ENCODE measurements around the gene PICK1.

DNA sequence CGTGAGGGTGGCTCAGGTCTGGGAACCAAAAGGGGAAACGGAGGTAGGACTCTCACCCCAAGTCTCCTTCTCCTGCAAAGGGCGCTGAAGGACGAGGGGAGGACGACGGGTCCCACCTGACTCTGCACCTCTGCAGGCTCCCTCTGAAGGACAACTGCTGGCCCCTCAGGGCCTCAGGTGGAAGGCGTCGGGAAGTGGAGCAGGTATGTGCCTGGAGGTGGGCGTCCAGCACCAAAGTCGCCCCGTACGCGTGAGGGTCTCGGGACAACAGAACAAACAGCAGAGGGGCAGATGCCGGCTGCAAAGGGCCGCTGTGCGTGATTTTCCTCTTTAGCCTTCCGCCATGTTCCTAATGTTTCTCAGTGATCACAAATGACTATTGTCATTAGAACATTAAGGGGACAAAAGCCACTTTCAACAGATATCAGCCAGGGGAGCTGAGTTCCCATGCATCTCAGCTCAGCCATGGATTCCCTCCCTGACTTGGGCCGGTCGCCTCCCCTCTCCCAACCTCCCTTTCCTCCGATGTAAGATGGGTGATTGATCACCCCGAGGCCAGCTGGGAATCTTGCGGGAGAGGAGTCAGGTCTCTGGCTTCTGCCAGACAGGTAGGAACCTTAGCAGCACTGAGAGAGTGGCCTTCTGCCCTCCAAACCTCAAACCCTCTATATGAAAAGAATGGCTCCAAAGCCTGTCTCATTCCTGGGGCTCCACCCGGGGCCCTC lies 25.9 kb downstream of the PICK1 start:
- TF ChIP-seq POLR2A (IDR thresholded peaks at IDR 0.05): no peak
- no peak for TF ChIP-seq CTCF (IDR thresholded peaks at IDR 0.05)

Measured in testis (tissue), 2 donors.